K562 (cell line): ENCODE results near the gene CEND1. TPM values are rescaled to one million over a fixed set of nuclear protein-coding genes. Genes with fewer than 3 reads are reported as not detected.
A peak's percentile ranks its signal among the peaks of the same experiment; 100 is the strongest.

Experiments used
- GABPB1 ChIP-seq: sonication (generic); formaldehyde crosslinking; IDR thresholded peaks from 2 replicates; pipeline ENCODE4 v1.8.0; 2022; ENCODE audit warnings: mild to moderate bottlenecking, missing genetic modification reagents
- HNRNPK ChIP-seq: fragments of 200-400 bp; formaldehyde crosslinking; IDR thresholded peaks from one replicate; pipeline ENCODE4 v1.6.1; 2018; ENCODE audit warnings: mild to moderate bottlenecking, low read depth, low read length; ENCODE audit not compliant: poor library complexity, severe bottlenecking
- JUNB ChIP-seq: fragments of 450-650 bp; formaldehyde crosslinking; conservative IDR thresholded peaks from 2 replicates; pipeline ENCODE4 v1.4.0; 2020; ENCODE audit warnings: mild to moderate bottlenecking
- MAZ ChIP-seq, 2 experiments: fragments of 450-650 bp in 1 of 2; sonication (generic) in 1 of 2; formaldehyde crosslinking; IDR thresholded peaks in 1 of 2; conservative IDR thresholded peaks in 1 of 2; 2 replicates each; pipeline versions ENCODE4 v1.4.0 to v1.5.0; 2020; ENCODE audit warnings: mild to moderate bottlenecking in 1 of 2, missing genetic modification reagents in 1 of 2
- MBD2 ChIP-seq: sonication (generic); IDR thresholded peaks from 2 replicates; pipeline ENCODE4 v1.6.1; 2016; ENCODE audit warnings: low read depth, borderline replicate concordance
- MTA1 ChIP-seq: fragments of 450-650 bp; IDR thresholded peaks from 2 replicates; pipeline ENCODE4 v1.6.1; 2017; ENCODE audit warnings: borderline replicate concordance
- SLC30A9 ChIP-seq: fragments of 250-450 bp; sonication (Bioruptor Pico); IDR thresholded peaks from 2 replicates; pipeline ENCODE4 v1.8.0; 2022; ENCODE audit warnings: mild to moderate bottlenecking, moderate library complexity
- SREBF1 ChIP-seq: fragments of 150-350 bp; IDR thresholded peaks from 2 replicates; pipeline ENCODE4 v1.6.1; 2014; ENCODE audit warnings: antibody characterized with exemption, low read depth, low read length, borderline replicate concordance
- ZNF143 ChIP-seq: sonication (generic); formaldehyde crosslinking; IDR thresholded peaks from 2 replicates; pipeline ENCODE4 v1.9.0; 2022; ENCODE audit warnings: mild to moderate bottlenecking, missing genetic modification reagents
- ZNF668 ChIP-seq: fragments of 250-450 bp; sonication (Bioruptor Pico); IDR thresholded peaks from 2 replicates; pipeline ENCODE4 v1.8.0; 2022; ENCODE audit warnings: mild to moderate bottlenecking, inconsistent platforms
- ZNF778 ChIP-seq: fragments of 450-650 bp; formaldehyde crosslinking; IDR thresholded peaks from 2 replicates; pipeline ENCODE4 v1.4.0; 2020; ENCODE audit warnings: mild to moderate bottlenecking, moderate library complexity
- ZNF830 ChIP-seq: fragments of 250-450 bp; sonication (Bioruptor Pico); IDR thresholded peaks from 2 replicates; pipeline ENCODE4 v1.5.0; 2021; ENCODE audit warnings: mild to moderate bottlenecking
- polyA plus RNA-seq, 8 experiments: library from polyadenylated mRNA; depleted of rRNA in 4 of 8; stranded (reverse) in 5 of 8; unstranded in 3 of 8; fragments of >200 nt; fragmentation: Nextera tagmentation in 2 of 8; fragmentation: Illumina TruSeq in 1 of 8; extraction: Ambion mirVana in 2 of 8; extraction: Trizol in 1 of 8; gene quantifications; 2 replicates each; pipeline versions ENCODE4 v1.2.1 to v1.2.3, GENCODE V29; 2011 to 2014; ENCODE audit warnings: inconsistent platforms in 1 of 8, missing spikeins in 1 of 8
- total RNA-seq, 7 experiments: library from RNA; depleted of rRNA in 6 of 7; stranded (reverse); fragments of >200 nt in 6 of 7; fragmentation: Illumina TruSeq in 2 of 7; extraction: Trizol in 2 of 7; gene quantifications; 2 replicates each; pipeline versions ENCODE4 v1.2.1 to v1.2.3, GENCODE V29; 2011 to 2021; ENCODE audit warnings: low replicate concordance in 1 of 7
- TF ChIP-seq, protein P1 (sequence below): fragments of 450-650 bp; conservative IDR thresholded peaks from 2 replicates; pipeline ENCODE4 v1.6.1; 2016; ENCODE audit warnings: missing genetic modification characterization, low read depth, mild to moderate bottlenecking, missing compliant biosample characterization, moderate library complexity
- TF ChIP-seq, protein P2 (sequence below): IDR thresholded peaks from 2 replicates; pipeline ENCODE4 v1.6.1; 2012; ENCODE audit warnings: low read depth, low read length, improper control_type of control experiment, borderline replicate concordance
- TF ChIP-seq, protein P3 (sequence below): fragments of 450-650 bp; formaldehyde crosslinking; IDR thresholded peaks from 2 replicates; pipeline ENCODE4 v1.4.0; 2022; ENCODE audit warnings: missing genetic modification characterization
- TF ChIP-seq, protein P4 (sequence below), 2 experiments: fragments of 450-650 bp; conservative IDR thresholded peaks; 2 replicates each; pipeline ENCODE4 v1.6.1; 2017; ENCODE audit warnings: mild to moderate bottlenecking in 2 of 2, moderate library complexity in 2 of 2
- TF ChIP-seq, protein P5 (sequence below): sonication (generic); formaldehyde crosslinking; IDR thresholded peaks from 2 replicates; pipeline ENCODE4 v1.8.0; 2022; ENCODE audit warnings: mild to moderate bottlenecking, low read depth, missing genetic modification reagents
- TF ChIP-seq, protein P6 (sequence below), 3 experiments: fragments of 200-800 bp in 1 of 3; sonication (Bioruptor generic) in 1 of 3; sonication (generic) in 1 of 3; formaldehyde crosslinking in 1 of 3; IDR thresholded peaks; 2 replicates each; pipeline versions ENCODE4 v1.6.1 to v1.8.0; 2016 to 2022; ENCODE audit warnings: mild to moderate bottlenecking in 2 of 3, missing compliant biosample characterization in 2 of 3, missing genetic modification characterization in 2 of 3, missing genetic modification reagents in 1 of 3

The CEND1 gene
- total and polyA plus RNA-seq, 9 of the 15 experiments (the other 6 are each of a cell fraction or from before 2014, with no cell fraction given) = 0.13 to 0.18 (median 0.16) TPM; not detected in 6

DNA sequence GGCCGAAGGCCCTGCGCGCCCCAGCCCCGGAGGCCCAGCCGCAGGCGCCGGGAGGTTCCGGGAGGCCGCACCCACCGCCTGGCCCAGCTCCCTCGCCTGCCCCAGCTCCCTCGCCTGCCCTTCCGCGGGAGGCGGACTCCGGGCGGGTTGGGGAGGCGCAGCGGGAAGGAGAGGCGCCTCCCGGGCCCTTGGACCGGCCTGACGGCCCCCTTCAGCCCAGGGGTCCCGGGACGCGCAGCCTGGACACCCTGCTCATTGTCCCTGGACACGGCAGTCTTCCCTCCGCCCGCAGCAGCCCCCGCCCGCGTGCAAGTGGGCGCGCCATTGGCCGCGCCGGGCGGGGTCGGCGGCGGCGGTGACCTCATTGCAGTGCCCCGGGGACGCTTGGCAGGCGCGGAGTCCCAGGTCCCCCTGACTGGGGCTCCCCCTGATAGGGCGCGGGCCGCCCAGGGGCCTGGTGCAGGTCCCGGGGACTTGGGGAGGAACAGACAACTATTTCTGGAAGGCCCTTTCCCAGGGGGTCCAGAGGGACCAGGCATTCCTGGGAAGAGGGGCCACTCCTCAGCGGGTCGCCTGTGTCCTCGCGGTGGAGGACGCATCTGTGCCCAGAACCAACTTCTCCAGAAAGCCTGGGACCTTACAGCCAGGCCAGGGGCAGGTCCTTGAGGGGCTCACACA lies 43.4 kb upstream of the CEND1 start (continued):
- peak; percentile 15; the same call in 1 of the 2 replicates for TF ChIP-seq GABPB1 (CRISPR knock-in tag)
- TF ChIP-seq MBD2 = peak; percentile 20; the same call in 1 of the 2 replicates
- TF ChIP-seq SREBF1 = no peak
- TF ChIP-seq, protein P1, sequence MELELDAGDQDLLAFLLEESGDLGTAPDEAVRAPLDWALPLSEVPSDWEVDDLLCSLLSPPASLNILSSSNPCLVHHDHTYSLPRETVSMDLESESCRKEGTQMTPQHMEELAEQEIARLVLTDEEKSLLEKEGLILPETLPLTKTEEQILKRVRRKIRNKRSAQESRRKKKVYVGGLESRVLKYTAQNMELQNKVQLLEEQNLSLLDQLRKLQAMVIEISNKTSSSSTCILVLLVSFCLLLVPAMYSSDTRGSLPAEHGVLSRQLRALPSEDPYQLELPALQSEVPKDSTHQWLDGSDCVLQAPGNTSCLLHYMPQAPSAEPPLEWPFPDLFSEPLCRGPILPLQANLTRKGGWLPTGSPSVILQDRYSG = no peak
- TF ChIP-seq, protein P2, sequence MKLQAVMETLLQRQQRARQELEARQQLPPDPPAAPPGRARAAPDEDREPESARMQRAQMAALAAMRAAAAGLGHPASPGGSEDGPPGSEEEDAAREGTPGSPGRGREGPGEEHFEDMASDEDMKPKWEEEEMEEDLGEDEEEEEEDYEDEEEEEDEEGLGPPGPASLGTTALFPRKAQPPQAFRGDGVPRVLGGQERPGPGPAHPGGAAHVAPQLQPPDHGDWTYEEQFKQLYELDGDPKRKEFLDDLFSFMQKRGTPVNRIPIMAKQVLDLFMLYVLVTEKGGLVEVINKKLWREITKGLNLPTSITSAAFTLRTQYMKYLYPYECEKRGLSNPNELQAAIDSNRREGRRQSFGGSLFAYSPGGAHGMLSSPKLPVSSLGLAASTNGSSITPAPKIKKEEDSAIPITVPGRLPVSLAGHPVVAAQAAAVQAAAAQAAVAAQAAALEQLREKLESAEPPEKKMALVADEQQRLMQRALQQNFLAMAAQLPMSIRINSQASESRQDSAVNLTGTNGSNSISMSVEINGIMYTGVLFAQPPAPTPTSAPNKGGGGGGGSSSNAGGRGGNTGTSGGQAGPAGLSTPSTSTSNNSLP = no peak
- TF ChIP-seq ZNF143 (CRISPR knock-in tag) = no peak
- TF ChIP-seq, protein P3, sequence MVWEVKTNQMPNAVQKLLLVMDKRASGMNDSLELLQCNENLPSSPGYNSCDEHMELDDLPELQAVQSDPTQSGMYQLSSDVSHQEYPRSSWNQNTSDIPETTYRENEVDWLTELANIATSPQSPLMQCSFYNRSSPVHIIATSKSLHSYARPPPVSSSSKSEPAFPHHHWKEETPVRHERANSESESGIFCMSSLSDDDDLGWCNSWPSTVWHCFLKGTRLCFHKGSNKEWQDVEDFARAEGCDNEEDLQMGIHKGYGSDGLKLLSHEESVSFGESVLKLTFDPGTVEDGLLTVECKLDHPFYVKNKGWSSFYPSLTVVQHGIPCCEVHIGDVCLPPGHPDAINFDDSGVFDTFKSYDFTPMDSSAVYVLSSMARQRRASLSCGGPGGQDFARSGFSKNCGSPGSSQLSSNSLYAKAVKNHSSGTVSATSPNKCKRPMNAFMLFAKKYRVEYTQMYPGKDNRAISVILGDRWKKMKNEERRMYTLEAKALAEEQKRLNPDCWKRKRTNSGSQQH (CRISPR knock-in tag) = no peak
- TF ChIP-seq, protein P4, sequence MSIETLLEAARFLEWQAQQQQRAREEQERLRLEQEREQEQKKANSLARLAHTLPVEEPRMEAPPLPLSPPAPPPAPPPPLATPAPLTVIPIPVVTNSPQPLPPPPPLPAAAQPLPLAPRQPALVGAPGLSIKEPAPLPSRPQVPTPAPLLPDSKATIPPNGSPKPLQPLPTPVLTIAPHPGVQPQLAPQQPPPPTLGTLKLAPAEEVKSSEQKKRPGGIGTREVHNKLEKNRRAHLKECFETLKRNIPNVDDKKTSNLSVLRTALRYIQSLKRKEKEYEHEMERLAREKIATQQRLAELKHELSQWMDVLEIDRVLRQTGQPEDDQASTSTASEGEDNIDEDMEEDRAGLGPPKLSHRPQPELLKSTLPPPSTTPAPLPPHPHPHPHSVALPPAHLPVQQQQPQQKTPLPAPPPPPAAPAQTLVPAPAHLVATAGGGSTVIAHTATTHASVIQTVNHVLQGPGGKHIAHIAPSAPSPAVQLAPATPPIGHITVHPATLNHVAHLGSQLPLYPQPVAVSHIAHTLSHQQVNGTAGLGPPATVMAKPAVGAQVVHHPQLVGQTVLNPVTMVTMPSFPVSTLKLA (conservative IDR thresholded peaks at IDR 0.05) = peak in 1 of 2 experiments; percentile 55; a peak in 3 of 4 replicates
- TF ChIP-seq, protein P5, sequence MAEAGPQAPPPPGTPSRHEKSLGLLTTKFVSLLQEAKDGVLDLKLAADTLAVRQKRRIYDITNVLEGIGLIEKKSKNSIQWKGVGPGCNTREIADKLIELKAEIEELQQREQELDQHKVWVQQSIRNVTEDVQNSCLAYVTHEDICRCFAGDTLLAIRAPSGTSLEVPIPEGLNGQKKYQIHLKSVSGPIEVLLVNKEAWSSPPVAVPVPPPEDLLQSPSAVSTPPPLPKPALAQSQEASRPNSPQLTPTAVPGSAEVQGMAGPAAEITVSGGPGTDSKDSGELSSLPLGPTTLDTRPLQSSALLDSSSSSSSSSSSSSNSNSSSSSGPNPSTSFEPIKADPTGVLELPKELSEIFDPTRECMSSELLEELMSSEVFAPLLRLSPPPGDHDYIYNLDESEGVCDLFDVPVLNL = no peak
- TF ChIP-seq, protein P6, sequence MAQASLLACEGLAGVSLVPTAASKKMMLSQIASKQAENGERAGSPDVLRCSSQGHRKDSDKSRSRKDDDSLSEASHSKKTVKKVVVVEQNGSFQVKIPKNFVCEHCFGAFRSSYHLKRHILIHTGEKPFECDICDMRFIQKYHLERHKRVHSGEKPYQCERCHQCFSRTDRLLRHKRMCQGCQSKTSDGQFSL (CRISPR knock-in tag; IDR thresholded peaks at IDR 0.05) = peak; percentile 72
- TF ChIP-seq, protein P6 (tag; IDR thresholded peaks at IDR 0.05) = peak in 1 of 2 experiments; percentile 15; a peak in 1 of 4 replicates
- TF ChIP-seq ZNF830 (CRISPR knock-in tag) = no peak
- peak; percentile 65 for TF ChIP-seq HNRNPK
- no peak for TF ChIP-seq SLC30A9 (CRISPR knock-in tag)
- TF ChIP-seq MTA1 = no peak
- TF ChIP-seq MAZ (CRISPR knock-in tag; conservative IDR thresholded peaks at IDR 0.05 in 1 of 2, IDR thresholded peaks at IDR 0.05 in 1 of 2) = peak; percentile 69 to 73; a peak in 3 of 4 replicates
- TF ChIP-seq ZNF668 (CRISPR knock-in tag) = no peak
- no peak for TF ChIP-seq ZNF778 (CRISPR knock-in tag)
- no peak for TF ChIP-seq JUNB (CRISPR knock-in tag)
